Activated naive CD4-positive, alpha-beta T cell treated with anti-CD3 and anti-CD28 coated beads for 36 hours (primary cell): Measurements from ENCODE around the gene HPCA. TPM values are rescaled to one million over a fixed set of nuclear protein-coding genes. Genes with fewer than 3 reads are reported as not detected.
A peak's percentile ranks its signal among the peaks of the same experiment; 100 is the strongest.

Experiments
- CTCF ChIA-PET: fragments of 350-600 bp; sonication (Branson Sonifier 250); formaldehyde crosslinking; loops from one replicate; lab custom pipeline; 2021; ENCODE audit warnings: antibody characterized with exemption; lab: Charles Lee
- DNase-seq: peaks from one replicate; pipeline ENCODE4 v3.0.0-alpha.2; 2020
- H3K27ac Mint-ChIP-seq: one replicate; pipeline ENCODE4 v1.8.0; 2021; ENCODE audit warnings: mild to moderate bottlenecking, mixed read lengths
- H3K27me3 Mint-ChIP-seq: one replicate; pipeline ENCODE4 v1.8.0; 2021; ENCODE audit warnings: low read depth, mixed read lengths
- H3K36me3 Mint-ChIP-seq: one replicate; pipeline ENCODE4 v1.8.0; 2021; ENCODE audit warnings: low read depth, mixed read lengths
- H3K4me1 Mint-ChIP-seq: one replicate; pipeline ENCODE4 v1.8.0; 2021; ENCODE audit warnings: low read depth, mixed read lengths
- H3K4me3 Mint-ChIP-seq: one replicate; pipeline ENCODE4 v1.8.0; 2021; ENCODE audit warnings: mild to moderate bottlenecking, moderate library complexity, mixed read lengths
- H3K9me3 Mint-ChIP-seq: one replicate; pipeline ENCODE4 v1.8.0; 2021; ENCODE audit warnings: mixed read lengths
- intact Hi-C: fragments of 100-400 bp; cut with micrococcal nuclease; formaldehyde crosslinking; loops from one replicate; pipeline ENCODE4 v1.15.1; 2023
- total RNA-seq, 2 experiments: library from RNA; stranded (reverse); gene quantifications; one replicate each; pipeline ENCODE4 v1.2.3, GENCODE V29; 2021

HPCA gene
- total RNA-seq, 2 experiments from 2014 or later: not detected

DNA sequence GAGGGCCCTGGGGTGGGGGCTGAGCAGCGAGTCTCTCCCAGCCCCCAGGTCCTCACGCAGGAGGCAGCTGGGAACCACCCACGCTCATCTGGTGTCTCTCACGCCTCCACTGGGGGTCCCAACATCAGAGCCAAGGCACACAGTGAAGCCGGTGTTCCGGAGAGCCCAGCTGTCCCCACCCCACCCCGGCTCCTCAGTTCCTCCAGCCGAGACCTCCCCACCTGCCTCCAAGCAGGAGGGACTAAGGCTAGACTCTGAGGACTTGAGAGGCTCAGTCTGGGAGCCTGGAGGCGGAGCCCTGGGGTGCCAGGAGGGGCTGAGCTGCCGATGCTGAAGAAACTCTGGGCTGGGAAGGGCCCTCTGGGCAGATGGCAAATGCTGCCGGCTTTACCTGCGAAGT, 1.6 kb upstream of the HPCA start:
- no peaks in the 10 kb centered on the region for H3K9me3 Mint-ChIP-seq
- peaks cover 53% of the 10 kb centered on the region for H3K27me3 Mint-ChIP-seq
- H3K27ac Mint-ChIP-seq: no peak overlapping the region
- intact Hi-C loops: no loop called here
- CTCF ChIA-PET: interaction anchor here (0.5 to 1.7 kb wide), 3 partner anchors 8 to 19 kb away, joined by 3 to 5 read pairs (median 3); no protein-coding TSS in a partner anchor
- no peaks in the 10 kb centered on the region for H3K36me3 Mint-ChIP-seq
- peaks cover 2% of the 10 kb centered on the region for H3K4me1 Mint-ChIP-seq
- DNase-seq: no peak
- no peak overlapping the region for H3K4me3 Mint-ChIP-seq

DNA sequence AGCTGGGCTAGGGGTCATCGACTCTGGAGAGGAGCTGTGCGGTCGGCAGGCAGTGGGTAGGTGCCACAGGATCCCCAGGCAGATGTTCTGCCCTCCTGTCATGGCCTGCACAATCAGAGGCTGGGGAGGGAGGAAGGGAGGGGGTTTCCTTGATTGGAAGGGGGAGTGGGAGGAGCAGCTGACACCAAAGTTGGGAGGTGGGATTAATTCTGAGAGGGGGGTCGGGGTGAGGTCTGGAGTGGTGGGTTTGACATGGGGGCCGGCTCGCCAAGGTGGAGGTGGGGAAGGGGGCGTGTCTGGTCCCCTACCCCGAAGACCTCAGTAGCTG, 651 bp upstream of the HPCA start:
- intact Hi-C loops: no loop called here
- CTCF ChIA-PET: interaction anchor here (1.6 to 1.7 kb wide), 2 partner anchors 9 to 10 kb away, joined by 3 to 5 read pairs; no protein-coding TSS in a partner anchor

GRCh38 chr1:32886828-32887414, 630 bp downstream of the HPCA start:
- no peak for DNase-seq
- CTCF ChIA-PET: interaction anchor here (0.6 to 1.2 kb wide), 4 partner anchors 8 to 366 kb away, joined by 3 to 4 read pairs (median 3); no protein-coding TSS in a partner anchor
- Mint-ChIP-seq H3K9me3 (no peaks in the 10 kb centered on the region), H3K4me1 (peaks cover 2% of the 10 kb centered on the region), H3K4me3 (no peak overlapping the region), H3K36me3 (no peaks in the 10 kb centered on the region), H3K27me3 (peaks cover 57% of the 10 kb centered on the region), H3K27ac (no peak overlapping the region)
- intact Hi-C loops: no loop called here

More for the DNA sequence above, 651 bp upstream of the HPCA start:
- DNase-seq: no peak
- H3K27me3 Mint-ChIP-seq: peaks cover 57% of the 10 kb centered on the region
- peaks cover 2% of the 10 kb centered on the region for H3K4me1 Mint-ChIP-seq
- H3K36me3 Mint-ChIP-seq: no peaks in the 10 kb centered on the region
- no peak overlapping the region for H3K4me3 Mint-ChIP-seq
- no peaks in the 10 kb centered on the region for H3K9me3 Mint-ChIP-seq
- no peak overlapping the region for H3K27ac Mint-ChIP-seq

GRCh38 chr1:32887623-32888022, 1.3 kb downstream of the HPCA start:
- DNase-seq: no peak
- H3K4me3 Mint-ChIP-seq: no peak overlapping the region
- H3K27ac Mint-ChIP-seq: peak overlapping the region; percentile 6
- H3K9me3 Mint-ChIP-seq: no peaks in the 10 kb centered on the region
- peaks cover 64% of the 10 kb centered on the region for H3K27me3 Mint-ChIP-seq
- no peaks in the 10 kb centered on the region for H3K36me3 Mint-ChIP-seq
- intact Hi-C loops: no loop called here
- peaks cover 7% of the 10 kb centered on the region for H3K4me1 Mint-ChIP-seq
- CTCF ChIA-PET: no interaction called here

- no peak for DNase-seq
- no peak overlapping the region for H3K4me3 Mint-ChIP-seq
- peaks cover 8% of the 10 kb centered on the region for H3K4me1 Mint-ChIP-seq
- intact Hi-C loops: no loop called here
- no peaks in the 10 kb centered on the region for H3K36me3 Mint-ChIP-seq
- H3K27ac Mint-ChIP-seq: no peak overlapping the region
- CTCF ChIA-PET: no interaction called here
- peaks cover 66% of the 10 kb centered on the region for H3K27me3 Mint-ChIP-seq
- no peaks in the 10 kb centered on the region for H3K9me3 Mint-ChIP-seq
These were observed 1.8 kb downstream of the HPCA start for GRCh38 chr1:32888134-32888533.

DNA sequence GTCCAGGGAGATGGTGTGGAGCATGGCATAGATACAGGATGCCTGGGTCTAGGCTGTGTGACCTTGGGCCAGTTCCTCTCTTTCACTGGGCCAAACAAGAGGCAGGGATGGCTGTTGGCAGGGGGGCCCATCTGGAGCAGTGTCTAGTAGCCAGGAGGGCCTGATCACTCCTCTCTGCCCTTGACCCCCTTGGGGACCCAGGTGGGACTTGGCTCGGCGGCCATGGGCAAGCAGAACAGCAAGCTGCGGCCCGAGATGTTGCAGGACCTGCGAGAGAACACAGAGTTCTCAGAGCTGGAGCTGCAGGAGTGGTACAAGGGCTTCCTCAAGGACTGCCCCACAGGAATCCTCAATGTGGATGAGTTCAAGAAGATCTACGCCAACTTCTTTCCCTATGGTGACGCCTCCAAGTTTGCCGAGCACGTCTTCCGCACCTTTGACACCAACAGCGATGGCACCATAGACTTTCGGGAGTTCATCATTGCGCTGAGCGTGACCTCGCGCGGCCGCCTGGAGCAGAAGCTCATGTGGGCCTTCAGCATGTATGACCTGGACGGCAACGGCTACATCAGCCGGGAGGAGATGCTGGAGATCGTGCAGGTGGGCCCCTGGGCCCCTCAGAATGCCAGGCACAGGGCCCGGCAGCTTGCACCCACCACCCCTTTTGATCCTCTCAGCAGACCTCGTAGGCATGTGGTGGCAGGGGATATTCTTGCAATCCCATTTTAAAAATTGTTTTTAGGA, 2.6 kb downstream of the HPCA start:
- DNase-seq: no peak
- intact Hi-C loops: no loop called here
- no peaks in the 10 kb centered on the region for H3K9me3 Mint-ChIP-seq
- H3K4me1 Mint-ChIP-seq: peaks cover 9% of the 10 kb centered on the region
- no peak overlapping the region for H3K4me3 Mint-ChIP-seq
- CTCF ChIA-PET: interaction anchor here (0.6 kb wide), 1 partner anchor 225 kb away, joined by 8 read pairs; no protein-coding TSS in a partner anchor
- H3K27me3 Mint-ChIP-seq: peaks cover 66% of the 10 kb centered on the region
- no peaks in the 10 kb centered on the region for H3K36me3 Mint-ChIP-seq
- no peak overlapping the region for H3K27ac Mint-ChIP-seq

- Mint-ChIP-seq H3K4me1 (peaks cover 10% of the 10 kb centered on the region), H3K9me3 (no peaks in the 10 kb centered on the region), H3K36me3 (no peaks in the 10 kb centered on the region), H3K4me3 (no peak overlapping the region), H3K27me3 (peaks cover 62% of the 10 kb centered on the region), H3K27ac (no peak overlapping the region)
- CTCF ChIA-PET: interaction anchor here (0.6 kb wide), 1 partner anchor 224 kb away, joined by 8 read pairs; no protein-coding TSS in a partner anchor
- intact Hi-C loops: no loop called here
- DNase-seq: no peak
These were observed 3.5 kb downstream of the HPCA start for GRCh38 chr1:32889731-32890278.

- Mint-ChIP-seq H3K4me1 (peaks cover 7% of the 10 kb centered on the region), H3K27ac (no peak overlapping the region), H3K27me3 (peaks cover 54% of the 10 kb centered on the region), H3K4me3 (no peak overlapping the region), H3K36me3 (no peaks in the 10 kb centered on the region), H3K9me3 (no peaks in the 10 kb centered on the region)
- intact Hi-C loops: no loop called here
- DNase-seq: no peak
- CTCF ChIA-PET: interaction anchor here (1.0 kb wide), 2 partner anchors 10 to 19 kb away, joined by 3 to 5 read pairs; no protein-coding TSS in a partner anchor
These were observed 4.4 kb downstream of the HPCA start for GRCh38 chr1:32890516-32891240.

DNA sequence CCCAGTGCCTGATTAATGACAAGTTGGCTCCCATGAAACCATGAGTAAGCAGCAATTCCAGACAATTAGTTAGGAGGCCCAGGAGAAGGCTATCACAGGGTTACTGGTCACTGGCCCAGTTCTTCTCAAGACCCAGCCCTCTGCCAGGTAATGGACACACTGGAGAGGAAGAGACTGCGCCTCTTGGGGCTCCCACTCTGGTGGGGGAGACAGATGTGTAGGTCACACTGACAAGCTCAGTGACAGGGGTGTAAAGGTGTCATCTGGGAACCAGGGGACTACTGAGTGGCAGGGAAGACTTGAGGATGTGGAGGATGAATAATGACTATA, 4.9 kb downstream of the HPCA start:
- intact Hi-C loops: no loop called here
- peaks cover 55% of the 10 kb centered on the region for H3K27me3 Mint-ChIP-seq
- DNase-seq: no peak
- H3K4me1 Mint-ChIP-seq: peaks cover 7% of the 10 kb centered on the region
- no peak overlapping the region for H3K27ac Mint-ChIP-seq
- no peaks in the 10 kb centered on the region for H3K36me3 Mint-ChIP-seq
- no peaks in the 10 kb centered on the region for H3K9me3 Mint-ChIP-seq
- CTCF ChIA-PET: interaction anchor here (1.0 to 1.8 kb wide), 4 partner anchors 11 to 29 kb away, joined by 3 to 5 read pairs (median 4); no protein-coding TSS in a partner anchor
- no peak overlapping the region for H3K4me3 Mint-ChIP-seq

DNA sequence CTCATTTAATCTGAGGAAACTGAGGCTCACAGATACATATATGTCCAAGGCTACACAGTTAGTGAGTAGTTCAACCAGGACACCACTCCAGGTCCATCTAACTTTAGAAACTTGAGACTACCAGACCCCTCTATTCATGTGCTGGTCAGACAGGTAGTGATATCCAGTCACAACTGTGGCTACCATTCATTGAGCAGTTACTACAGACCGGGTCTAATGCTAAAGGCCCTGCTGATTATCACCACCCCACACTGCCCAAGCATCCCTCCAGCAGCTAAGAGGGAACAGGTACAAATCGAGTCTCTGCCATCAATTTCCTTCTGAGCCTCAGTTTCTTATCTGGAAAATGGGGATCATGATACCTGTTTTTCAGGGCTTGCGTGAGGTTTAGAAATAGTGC, 5.3 kb downstream of the HPCA start:
- Mint-ChIP-seq H3K9me3 (no peaks in the 10 kb centered on the region), H3K4me1 (peaks cover 7% of the 10 kb centered on the region), H3K4me3 (no peak overlapping the region), H3K36me3 (no peaks in the 10 kb centered on the region), H3K27ac (no peak overlapping the region), H3K27me3 (peaks cover 57% of the 10 kb centered on the region)
- intact Hi-C loops: no loop called here
- CTCF ChIA-PET: interaction anchor here (1.0 to 1.9 kb wide), 9 partner anchors 11 to 579 kb away, joined by 3 to 10 read pairs (median 4); no protein-coding TSS in a partner anchor
- no peak for DNase-seq

- no peaks in the 10 kb centered on the region for H3K36me3 Mint-ChIP-seq
- H3K27ac Mint-ChIP-seq: no peak overlapping the region
- intact Hi-C loops: no loop called here
- no peaks in the 10 kb centered on the region for H3K9me3 Mint-ChIP-seq
- H3K4me3 Mint-ChIP-seq: peak overlapping the region; percentile 14
- CTCF ChIA-PET: interaction anchor here (0.5 to 1.9 kb wide), 12 partner anchors 9 to 579 kb away, joined by 3 to 10 read pairs (median 4); no protein-coding TSS in a partner anchor
- peaks cover 7% of the 10 kb centered on the region for H3K4me1 Mint-ChIP-seq
- DNase-seq: peak; percentile 47
- peaks cover 48% of the 10 kb centered on the region for H3K27me3 Mint-ChIP-seq
These were observed 6.3 kb downstream of the HPCA start for GRCh38 chr1:32892368-32893197.
